Measurements from ENCODE around the gene DYNAP.

GRCh38 chr18:54647176-54647575, 56.1 kb downstream of the DYNAP start:
- no peak for TF ChIP-seq FOXM1 (IDR thresholded peaks at IDR 0.05; ENCODE audit: borderline replicate concordance)
- TF ChIP-seq FOXA1 (IDR thresholded peaks at IDR 0.05), result no peak
